HG02798 (cell line): ENCODE data around the gene ZNRF3.
"Not testable (repeated sequence)": the region's sequence is repeated elsewhere in the genome, so short reads cannot be mapped to it uniquely, and the experiment has no call there.

ENCODE experiments used
- ATAC-seq: cut with Tn5 transposase; IDR thresholded peaks from one replicate; pipeline ENCODE4 v1.9.1; 2021; ENCODE audit warnings: mild to moderate bottlenecking; ENCODE audit not compliant: unreplicated experiment, poor library complexity

ZNRF3 gene

DNA sequence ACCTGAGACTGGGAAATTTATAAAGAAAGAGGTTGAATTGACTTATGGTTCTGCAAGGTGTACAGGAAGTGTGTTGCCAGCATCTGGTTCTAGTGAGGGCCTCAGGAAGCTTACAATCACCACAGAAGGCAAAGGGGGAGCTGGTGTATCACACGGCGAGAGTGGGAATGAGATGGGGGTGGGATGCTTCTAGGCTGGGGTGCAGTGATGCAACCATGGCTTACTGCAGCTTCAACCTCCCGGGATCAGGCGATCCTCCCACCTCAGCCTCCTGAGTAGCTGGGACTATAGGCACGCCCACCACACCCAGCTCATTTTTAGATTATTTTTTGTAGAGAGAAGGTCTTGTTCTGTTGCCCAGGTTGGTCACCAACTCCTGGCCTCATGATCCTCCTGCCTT lies 117.3 kb downstream of the ZNRF3 start:
- ATAC-seq = no peak

DNA sequence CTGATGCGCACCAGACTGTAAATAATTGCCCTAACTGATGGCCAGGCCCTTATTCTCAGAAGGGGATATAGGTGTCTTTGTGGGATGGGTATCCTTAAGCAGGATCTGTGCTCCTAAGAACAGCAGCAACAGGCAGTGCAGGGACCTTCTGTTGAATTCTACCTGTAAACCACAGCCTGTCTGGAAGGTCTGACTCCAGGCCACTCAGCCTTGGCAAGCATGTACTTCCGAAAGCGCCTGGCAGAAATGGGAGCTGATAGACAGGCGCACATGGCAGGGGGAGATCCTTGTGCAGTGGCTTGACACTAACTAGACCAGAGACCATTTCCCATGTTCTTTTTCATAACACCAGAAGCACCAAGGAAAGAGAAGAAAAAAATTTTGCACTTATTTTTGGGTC lies 119.2 kb downstream of the ZNRF3 start:
- no peak for ATAC-seq

DNA sequence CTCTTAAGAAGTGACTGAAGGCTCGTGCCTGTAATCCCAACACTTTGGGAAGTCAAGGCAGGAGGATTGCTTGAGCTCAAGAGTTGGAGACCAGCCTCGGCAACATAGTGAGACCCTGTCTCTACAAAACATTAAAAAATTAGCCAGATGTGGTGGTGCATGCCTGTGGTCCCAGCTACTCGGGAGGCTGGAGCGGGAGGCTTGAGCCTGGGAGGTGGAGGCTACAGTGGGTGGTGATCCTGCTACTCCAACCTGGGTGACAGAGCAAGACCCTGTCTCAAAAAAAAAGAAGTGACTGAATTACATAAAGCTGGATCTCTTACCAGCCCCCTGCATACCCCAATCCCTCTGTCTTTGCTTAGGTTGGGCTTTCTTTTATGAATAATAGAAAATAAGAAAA lies 120.2 kb downstream of the ZNRF3 start:
- ATAC-seq = no peak

- ATAC-seq = no peak
Measured at GRCh38 chr22:29003975-29004646, 120.7 kb downstream of the ZNRF3 start.

DNA sequence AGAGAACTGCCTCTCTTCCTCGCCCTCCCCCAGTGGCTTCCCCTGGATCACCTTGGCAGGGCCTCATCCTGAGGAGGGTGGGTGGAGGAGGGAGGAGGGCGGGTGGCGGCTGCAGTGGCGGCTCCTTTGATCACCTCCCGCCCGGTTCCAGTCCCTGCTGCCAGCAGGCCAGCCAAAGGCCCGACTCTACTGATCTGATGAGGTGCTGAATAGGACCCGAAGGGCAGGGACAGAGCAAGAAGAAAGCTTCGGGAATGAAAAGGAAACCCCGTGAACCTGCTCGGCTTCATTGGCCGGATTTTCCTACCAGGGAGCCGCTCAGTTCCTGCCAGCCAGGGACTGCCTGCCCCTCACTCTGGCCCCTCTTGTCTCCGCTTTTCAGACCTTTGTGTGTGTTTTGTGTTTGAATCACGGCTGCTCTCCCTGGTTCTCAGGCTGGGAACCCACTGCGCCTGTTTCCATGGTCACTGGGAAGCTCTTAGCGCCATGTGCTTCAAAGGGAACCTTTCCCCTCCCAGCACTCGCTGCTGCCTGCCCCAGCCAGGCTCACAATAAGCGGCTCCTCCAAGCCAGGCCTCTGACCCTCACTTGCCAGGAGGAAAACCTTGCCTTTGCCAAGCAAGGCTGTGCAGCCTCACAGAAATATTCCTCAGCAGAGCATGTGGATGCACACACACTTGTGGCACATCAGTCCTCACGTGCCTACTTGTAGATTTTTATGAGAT lies 121.4 kb downstream of the ZNRF3 start:
- no peak for ATAC-seq

GRCh38 chr22:29005754-29006153 lies 122.4 kb downstream of the ZNRF3 start:
- not testable (repeated sequence) for ATAC-seq

DNA sequence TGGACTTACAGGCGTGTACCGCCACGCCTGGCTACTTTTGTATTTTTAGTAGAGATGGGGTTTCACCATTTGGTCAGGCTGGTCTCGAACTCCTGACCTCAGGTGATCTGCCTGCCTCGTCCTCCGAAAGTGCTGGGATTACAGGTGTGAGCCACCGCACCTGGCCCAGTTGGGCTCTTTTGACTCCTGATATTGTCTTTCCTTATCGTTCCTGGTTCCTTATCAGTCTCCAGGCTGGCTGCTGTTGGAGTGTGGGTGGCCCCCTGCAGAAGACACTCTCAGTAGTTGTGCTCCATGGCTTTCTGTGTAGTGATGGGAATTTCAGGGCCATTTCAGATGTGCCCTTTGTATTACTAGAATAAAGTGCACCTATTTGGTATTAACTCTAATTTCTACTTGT lies 123.0 kb downstream of the ZNRF3 start:
- ATAC-seq = no peak

DNA sequence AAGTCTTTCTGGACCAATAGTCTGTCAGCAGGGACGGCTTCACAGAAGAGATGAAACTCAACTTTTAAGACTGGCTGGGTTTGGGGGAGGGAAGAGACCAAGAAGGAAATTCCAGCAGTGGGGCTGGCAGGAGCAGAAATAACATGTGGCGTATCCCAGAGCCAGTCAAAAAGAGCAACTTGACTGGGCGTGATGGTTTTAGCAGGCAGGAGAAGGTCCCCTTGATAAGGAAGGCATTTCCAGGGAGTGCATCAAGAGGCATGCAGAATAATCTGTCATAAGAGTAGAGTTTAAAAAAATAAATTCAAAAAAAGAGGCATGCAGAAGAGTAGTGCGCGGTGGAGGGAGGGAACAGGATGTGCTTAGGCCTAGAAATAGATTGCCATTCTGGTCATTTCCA lies 125.8 kb downstream of the ZNRF3 start:
- ATAC-seq = no peak

DNA sequence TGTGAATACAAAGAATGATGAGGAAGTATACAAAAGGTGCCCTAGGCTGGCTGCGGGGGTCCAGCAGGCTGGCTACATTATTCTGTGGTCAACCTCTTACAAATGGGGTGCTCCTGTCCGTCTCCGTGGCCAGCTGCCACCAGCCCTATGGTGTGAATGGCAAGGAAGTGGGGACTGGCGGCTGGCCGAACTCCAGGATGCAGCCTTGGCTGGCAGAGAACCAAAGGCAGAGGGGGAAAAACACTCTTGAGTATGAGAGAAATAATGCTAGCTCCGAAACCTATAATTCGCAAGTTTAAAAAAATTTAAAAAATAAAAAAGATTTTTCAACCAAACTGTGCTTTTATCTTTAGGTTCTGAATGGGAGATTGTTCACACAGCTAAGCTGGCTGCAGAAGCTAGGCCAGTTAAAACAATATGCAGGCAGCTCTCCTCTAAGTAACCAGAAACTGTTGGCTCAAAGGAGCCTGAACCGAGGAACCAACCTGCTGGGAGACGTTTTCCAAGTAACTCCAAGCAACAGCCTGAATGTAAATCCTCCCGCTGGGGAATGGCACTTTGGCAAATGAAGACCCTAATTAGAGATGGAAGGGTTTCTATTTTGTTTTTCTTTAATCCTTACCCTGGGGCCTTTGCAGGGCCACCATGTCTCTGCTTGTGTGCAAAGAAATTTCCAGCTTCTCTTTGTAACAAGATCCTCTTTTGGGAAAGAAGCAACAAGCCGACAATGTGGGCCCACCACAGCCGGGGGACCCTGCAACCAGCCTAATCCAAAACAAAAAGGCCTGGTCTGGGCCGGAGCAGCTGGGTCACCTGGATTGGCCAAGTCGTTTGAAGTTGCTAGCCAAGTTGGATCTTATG lies 128.1 kb downstream of the ZNRF3 start:
- no peak for ATAC-seq

- no peak for ATAC-seq
Measured at GRCh38 chr22:29012101-29012433, 128.7 kb downstream of the ZNRF3 start.

DNA sequence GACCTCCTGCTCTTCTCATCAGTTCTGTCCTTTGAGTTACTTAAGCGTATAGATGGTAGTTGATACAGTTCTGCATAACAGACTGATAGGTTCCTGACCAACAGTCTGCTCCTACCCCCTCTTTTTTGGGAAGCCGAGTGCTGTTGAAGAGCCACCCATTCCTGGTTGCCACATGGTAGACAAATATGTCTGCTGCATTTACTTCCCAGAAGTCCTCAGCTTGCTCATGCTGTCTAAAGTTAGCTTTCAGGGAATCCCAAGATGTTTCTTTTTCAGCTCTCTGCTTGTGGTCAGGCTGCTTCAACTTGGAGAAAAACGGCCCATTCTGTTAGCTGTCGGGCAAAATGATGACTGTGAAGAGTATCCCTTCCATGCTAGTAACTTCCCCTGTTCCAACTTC lies 129.6 kb downstream of the ZNRF3 start:
- no peak for ATAC-seq

DNA sequence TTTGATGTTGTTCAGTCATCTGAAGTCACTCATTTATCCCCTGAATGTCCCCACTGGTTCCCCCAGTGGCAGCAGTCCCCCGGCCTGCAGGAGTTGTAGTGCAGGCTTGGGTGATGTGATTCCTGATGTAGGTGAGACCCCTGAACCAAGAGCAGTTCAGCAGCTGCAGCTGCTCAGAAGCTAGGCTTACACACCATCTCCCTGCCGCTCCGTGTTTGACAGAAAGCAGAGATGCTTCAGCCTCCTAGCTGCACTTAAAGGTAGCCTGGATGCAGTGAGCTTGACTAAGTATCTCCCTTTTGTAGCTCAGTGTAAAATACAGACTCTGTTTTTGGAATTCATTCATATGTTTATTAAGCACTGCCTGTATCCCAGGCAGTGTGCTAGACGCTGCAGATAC lies 130.9 kb downstream of the ZNRF3 start:
- ATAC-seq = no peak

GRCh38 chr22:29014773-29015172 lies 131.4 kb downstream of the ZNRF3 start:
- ATAC-seq = no peak

DNA sequence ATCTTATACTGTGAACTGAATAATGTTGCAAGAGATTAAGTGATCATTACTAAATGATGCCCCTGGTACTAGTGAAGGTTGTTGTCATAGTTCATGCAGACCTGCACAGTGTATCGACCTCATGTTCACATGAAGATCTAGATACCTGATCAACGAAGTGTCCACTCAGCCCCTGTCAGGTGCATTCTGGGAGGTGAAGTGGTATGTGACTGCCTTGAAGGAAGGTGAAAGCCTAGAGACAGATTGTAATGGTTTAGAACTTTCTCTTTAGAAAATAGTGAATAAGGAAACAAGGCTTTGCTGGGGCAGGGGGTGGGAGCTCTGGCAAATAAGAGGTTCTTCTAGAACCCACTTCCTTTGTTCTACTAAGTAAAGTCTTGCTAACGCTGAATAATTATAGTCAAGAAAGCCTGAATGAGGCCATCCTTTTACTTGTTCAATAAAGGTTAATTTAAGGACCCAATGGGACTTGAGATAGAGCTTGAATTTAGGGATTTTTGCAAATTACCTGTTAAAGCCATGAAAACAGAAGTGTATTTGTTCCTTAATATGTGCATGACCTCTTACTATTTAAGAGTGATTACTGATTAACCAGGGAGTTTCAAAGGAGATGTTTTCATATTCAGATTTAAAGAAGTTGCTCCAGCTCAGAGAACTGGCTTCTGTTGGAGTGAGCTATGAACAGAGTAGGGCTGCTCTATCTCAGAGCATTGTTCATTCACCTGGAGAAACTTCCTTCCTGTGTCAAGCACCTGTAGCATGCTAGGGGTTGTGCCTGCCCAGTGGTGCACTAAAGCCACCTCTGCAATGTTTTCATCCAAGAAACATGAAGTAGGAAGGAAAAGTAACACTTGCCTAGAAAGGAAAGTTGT lies 132.9 kb downstream of the ZNRF3 start:
- ATAC-seq = no peak

DNA sequence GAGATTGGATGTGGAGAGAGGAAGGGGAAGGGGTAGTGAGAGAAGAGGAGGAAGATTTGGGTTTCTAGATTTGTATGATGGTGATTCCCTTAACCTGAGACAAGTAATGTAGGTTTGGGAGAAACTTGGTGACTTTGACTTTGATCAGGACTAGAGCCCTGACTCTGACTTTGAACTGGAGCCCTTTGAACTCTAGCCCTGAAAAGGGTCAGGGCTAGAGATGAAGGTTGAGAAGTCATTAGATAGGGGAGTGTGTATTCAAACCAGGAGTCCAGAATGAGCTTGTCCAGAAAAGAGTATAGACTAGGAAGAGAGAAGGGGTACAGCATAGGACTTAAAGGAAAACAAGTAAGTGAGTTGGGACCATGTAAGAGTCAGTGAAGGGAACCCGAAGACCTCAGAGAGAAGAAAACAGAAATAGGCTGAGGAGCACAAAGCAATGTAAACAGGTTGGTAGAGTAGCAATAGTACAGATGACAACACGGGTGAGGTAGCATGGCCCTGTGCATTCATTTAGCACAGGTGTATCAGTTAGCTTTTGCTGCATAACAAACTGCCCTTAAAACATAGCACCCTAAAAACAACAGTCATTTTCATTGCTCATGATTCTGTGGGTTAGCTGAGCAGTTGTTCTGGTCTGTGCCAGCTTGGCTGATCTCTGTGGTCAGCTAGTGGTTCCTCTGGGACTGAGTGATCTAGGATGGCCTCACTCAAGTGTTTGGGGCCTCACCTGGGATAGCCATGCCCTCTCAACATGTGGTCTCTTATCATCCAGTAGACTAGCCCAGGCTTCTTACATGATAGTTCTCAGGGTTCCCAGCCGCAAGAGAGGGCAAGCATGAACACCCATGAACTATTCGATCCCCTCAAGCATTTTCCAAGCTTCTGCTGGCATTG lies 135.2 kb downstream of the ZNRF3 start:
- no peak for ATAC-seq

- no peak for ATAC-seq
Measured at GRCh38 chr22:29022101-29022817, 138.9 kb downstream of the ZNRF3 start.

DNA sequence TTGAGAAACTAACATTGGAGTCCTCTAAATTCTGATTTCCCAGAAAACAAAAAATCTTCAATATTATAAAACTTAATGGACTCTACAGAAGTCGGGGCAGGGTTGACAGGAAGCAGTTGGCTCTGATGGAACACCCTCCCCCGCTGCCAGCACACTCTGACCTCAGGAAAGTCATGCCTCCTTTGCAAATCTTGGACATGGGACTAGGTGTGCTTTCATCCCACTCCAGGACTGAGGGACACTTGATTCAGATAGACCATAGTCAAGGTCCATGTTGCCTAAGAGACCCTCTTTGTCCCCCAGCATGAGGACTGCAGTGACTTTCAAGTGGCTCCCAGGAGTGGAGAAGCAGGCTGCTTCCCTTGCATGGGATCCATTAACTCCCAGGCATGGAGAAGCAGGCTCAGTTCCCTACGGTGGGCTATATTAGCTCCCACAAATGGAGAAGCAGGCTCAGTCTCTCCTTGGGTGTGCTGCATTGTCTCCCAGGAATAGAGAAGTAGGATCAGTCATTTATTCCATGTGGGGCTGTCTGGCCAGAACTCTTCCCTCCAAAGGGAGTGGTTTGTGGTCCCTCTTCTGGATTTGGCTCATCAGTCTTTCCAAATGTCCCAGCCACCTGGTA lies 139.9 kb downstream of the ZNRF3 start:
- no peak for ATAC-seq

DNA sequence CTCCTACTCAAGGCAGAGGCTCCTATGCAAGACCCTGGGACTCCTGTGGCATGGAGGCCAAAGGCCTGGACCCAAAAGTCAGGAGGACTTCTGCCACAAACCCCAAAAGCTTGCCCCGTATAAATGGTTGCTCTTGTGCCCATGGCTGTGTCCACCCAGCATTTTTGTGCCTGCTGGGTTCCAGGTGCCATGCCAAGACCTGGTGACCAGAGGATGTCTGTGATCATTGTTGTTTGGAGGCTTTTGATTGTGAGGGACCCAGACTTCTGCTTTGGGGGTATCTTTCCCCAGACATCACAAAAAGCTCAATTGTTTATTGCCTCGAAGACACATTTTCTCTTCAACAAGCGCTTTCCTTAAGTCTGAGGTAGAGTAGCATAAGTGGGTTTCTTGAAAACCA lies 143.2 kb downstream of the ZNRF3 start:
- no peak for ATAC-seq
